HL-60/S4 treated with retinoic acid at 250 ng/mL for 4 days and 3 days (cell line): ENCODE data around the gene EMSY.
"Not testable (repeated sequence)": the region's sequence is repeated elsewhere in the genome, so short reads cannot be mapped to it uniquely, and the experiment has no call there.

Experiments
- in situ Hi-C: fragments of 300-500 bp; cut with MboI; formaldehyde crosslinking; loops from 2 replicates; pipeline ENCODE4 v1.7.0; 2022; ENCODE audit warnings: low sequenced_read_pairs

EMSY gene

GRCh38 chr11:76444384-76445120, at the start of gene EMSY:
TSS of gene EMSY (plus strand) at chr11:76445018. CDS start at chr11:76446939, 1,921 bp downstream.
- in situ Hi-C loops, result no loop called here

- in situ Hi-C loops, result no loop called here
Measured at GRCh38 chr11:76395296-76395695, 49.5 kb upstream of the EMSY start.

GRCh38 chr11:76397383-76397782, 47.4 kb upstream of the EMSY start:
- in situ Hi-C loops, result no loop called here

- in situ Hi-C loops, result no loop called here
Measured at GRCh38 chr11:76400967-76401366, 43.9 kb upstream of the EMSY start.

GRCh38 chr11:76401484-76401883, 43.3 kb upstream of the EMSY start:
- in situ Hi-C loops, result not testable (repeated sequence)

- in situ Hi-C loops, result no loop called here
Measured at GRCh38 chr11:76406359-76406758, 38.5 kb upstream of the EMSY start.

GRCh38 chr11:76408171-76408965, 36.5 kb upstream of the EMSY start:
- in situ Hi-C loops, result no loop called here

GRCh38 chr11:76410851-76411357, 33.9 kb upstream of the EMSY start:
- in situ Hi-C loops, result no loop called here

- in situ Hi-C loops, result no loop called here
Measured at GRCh38 chr11:76415073-76415472, 29.7 kb upstream of the EMSY start.

GRCh38 chr11:76419896-76420295, 24.9 kb upstream of the EMSY start:
- in situ Hi-C loops, result no loop called here

- in situ Hi-C loops, result no loop called here
Measured at GRCh38 chr11:76424379-76424778, 20.4 kb upstream of the EMSY start.

GRCh38 chr11:76424891-76425290, 19.9 kb upstream of the EMSY start:
- in situ Hi-C loops, result no loop called here

- in situ Hi-C loops, result no loop called here
Measured at GRCh38 chr11:76426660-76427059, 18.2 kb upstream of the EMSY start.

GRCh38 chr11:76436020-76436419, 8.8 kb upstream of the EMSY start:
- in situ Hi-C loops, result no loop called here

- in situ Hi-C loops, result no loop called here
Measured at GRCh38 chr11:76443268-76443980, 1.4 kb upstream of the EMSY start.

- in situ Hi-C loops, result no loop called here
Measured at GRCh38 chr11:76444065-76444383, 794 bp upstream of the EMSY start.

GRCh38 chr11:76445121-76446084, 585 bp downstream of the EMSY start:
- in situ Hi-C loops, result no loop called here

- in situ Hi-C loops, result no loop called here
Measured at GRCh38 chr11:76448506-76448905, 3.7 kb downstream of the EMSY start.

GRCh38 chr11:76453248-76453647, 8.4 kb downstream of the EMSY start:
- in situ Hi-C loops, result no loop called here

GRCh38 chr11:76455331-76455730, 10.5 kb downstream of the EMSY start:
- in situ Hi-C loops, result no loop called here
